HuH-7.5 (cell line): ENCODE data around the gene AGO3.
"Not testable (repeated sequence)": the region's sequence is repeated elsewhere in the genome, so short reads cannot be mapped to it uniquely, and the experiment has no call there.

Source experiments
- DNase-seq: peaks from one replicate; pipeline ENCODE4 v3.0.0; 2011; ENCODE audit warnings: low spot score

Gene AGO3

GRCh38 chr1:35930593-35931445 is at the start of gene AGO3:
AGO3 (plus strand) TSS chr1:35931105; CDS start chr1:35931427, 322 bp downstream.
- peak; percentile 70 for DNase-seq

DNA sequence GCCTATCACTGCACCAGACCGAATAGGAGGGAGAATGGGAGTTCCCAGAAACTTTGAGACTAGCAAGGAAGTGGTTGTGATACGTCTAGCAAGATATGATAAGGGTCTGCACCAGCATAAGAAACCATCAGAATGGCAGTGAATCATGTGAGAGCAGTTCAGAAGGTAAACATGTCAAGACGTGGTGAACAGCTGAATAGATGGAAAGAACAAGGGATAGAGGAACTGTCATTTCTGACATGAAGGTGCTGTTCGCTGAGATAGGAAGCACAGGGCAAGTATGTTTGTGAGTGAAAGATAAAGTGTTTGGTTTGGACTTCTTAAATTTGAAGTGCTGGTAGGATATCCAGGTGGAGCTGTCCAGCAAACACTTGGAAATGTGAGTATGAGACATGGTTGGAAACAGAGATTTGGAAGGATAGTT is 49.0 kb upstream of the AGO3 start:
- no peak for DNase-seq

- no peak for DNase-seq
Observed at GRCh38 chr1:35882586-35882944, 48.3 kb upstream of the AGO3 start.

GRCh38 chr1:35882945-35883634 is 47.8 kb upstream of the AGO3 start, which contains the start of gene AGO1:
AGO1 (plus strand) TSS chr1:35883209; CDS start chr1:35883422, 213 bp downstream.
- DNase-seq, result peak; percentile 94

DNA sequence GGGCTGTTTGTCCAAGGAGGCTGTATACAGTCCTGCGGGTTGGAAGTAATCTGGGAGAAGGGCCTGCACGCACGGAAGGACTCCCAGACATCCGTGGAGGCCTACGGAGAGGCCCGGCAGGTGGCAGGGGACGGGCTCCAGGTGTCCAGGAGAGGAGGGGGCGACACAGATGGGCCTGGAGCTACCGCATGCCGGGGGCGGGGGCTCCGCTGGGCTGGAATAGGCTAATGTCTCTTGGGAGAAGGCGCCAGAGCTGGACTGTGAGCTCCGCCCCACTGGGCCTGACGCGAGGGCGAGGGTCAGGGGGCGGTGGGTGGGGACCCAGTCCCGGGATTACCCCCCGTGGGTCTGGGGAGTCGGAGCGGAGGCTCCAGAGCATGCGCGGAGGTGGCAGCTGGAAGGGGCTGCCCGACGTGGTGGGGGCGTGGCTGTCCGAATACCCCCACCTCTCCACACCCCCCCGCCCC is 47.2 kb upstream of the AGO3 start:
- peak; percentile 46 for DNase-seq

DNA sequence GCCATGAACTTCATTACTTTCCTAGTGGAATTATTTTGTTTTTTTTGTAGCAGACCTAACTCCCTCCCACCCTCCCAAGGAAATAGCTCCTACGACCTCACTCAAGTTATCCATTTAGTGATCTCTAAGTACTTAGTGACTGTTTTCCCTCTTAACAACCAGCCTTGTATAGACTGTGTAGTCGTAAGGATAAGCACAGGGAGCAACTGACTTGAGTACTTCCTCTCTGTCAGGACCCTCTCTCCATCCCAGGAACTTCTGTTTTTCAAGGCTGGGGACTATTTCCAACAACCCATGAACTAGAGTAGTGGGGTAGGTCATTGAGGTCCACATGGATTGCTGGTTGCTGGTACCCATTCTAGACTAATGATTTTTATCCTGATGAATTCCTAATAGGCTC is 46.0 kb upstream of the AGO3 start:
- no peak for DNase-seq

DNA sequence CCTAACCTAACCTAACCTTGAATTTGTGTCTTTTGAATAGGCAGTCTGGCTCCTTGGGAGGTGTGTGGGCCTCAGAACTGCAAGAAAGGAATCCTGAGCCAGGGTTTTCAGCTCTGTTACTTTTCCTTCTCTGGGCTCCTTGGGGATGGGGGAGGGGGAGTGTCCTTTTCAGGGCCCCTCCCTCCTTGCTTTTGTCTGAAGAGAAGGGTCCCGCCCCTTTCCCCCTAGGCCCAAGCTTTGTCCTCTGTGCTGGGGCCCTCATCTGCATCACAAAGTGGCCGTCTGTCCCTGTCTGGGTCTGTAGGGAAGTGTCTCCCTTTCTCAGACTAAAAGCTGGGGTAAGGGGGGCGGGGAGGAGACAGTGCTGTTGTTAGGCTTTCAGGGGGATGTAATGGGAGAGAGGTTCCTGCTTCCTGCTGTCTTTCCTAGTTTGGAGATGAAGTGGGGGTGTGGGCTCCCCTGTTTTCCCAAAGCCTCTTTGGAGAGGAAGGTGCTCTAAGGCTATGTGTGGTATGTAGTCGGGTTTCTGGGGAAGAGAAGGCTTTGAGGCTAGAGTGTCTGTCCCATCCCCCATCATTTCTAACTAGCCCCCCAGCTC is 44.8 kb upstream of the AGO3 start:
- no peak for DNase-seq

- no peak for DNase-seq
Observed at GRCh38 chr1:35886577-35887431, 44.1 kb upstream of the AGO3 start.

DNA sequence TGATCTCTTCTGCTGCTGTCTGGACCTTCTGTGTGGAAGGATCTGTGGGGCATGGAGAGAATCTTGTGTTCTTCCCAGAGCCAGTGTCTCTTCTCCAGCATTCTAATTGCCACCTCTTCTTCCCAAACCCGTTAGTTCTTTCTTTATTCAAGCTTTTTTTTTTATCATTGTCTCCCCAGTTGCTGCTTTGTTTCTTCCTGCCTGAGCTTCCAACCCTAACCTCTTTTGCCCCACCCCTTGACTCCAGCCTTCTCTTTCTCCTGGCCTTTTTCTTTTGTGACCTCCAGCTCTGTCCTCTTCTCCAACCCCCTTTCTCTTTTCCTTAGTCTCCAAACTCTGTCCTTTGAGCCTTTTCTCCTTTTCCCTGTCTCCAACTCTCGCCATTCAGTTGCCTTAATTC is 43.4 kb upstream of the AGO3 start:
- DNase-seq, result no peak

GRCh38 chr1:35888255-35888654 is 42.6 kb upstream of the AGO3 start:
- DNase-seq, result no peak

DNA sequence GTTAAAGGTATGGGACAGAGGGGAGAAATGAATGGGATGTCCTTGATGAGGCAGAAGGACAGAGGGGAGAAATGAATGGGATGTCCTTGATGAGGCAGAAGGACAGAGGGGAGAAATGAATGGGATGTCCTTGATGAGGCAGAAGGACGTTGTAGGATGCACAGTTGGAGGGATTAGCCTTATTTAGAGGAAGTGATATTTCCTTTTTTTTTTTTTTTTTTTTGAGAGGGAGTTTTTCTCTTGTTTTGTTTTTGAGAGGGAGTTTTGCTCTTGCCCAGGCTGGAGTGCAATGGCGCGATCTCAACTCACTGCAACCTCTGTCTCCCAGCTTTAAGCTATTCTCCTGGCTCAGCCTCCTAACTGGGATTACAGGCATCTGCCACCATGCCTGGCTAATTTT is 41.9 kb upstream of the AGO3 start:
- DNase-seq, result not testable (repeated sequence)

DNA sequence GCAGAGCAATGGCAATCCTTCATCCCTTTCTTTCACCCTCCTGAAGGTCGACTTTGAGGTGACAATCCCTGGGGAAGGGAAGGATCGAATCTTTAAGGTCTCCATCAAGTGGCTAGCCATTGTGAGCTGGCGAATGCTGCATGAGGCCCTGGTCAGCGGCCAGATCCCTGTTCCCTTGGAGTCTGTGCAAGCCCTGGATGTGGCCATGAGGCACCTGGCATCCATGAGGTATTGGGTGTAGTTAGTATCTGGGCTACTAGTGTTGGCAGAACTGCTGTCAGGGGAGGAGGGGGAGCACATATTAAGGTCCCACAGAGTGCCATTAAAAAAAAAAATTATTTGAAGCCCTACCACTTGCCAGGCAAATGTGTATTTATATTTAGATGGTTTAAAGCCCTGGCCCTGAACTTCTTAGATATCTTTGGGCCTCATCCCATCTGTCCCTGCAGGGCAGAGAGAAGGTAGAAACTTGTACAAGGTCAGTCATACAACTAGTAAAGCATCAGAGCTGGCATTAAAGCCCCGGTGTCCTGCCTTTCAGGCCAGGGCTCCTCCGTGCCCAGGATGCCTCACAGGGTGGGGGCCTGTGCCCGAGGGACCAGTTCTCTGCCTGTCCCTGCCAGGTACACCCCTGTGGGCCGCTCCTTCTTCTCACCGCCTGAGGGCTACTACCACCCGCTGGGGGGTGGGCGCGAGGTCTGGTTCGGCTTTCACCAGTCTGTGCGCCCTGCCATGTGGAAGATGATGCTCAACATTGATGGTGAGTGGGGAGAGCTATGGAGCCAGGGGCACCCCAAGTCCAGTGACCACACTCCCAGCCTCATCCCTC is 37.6 kb upstream of the AGO3 start:
- no peak for DNase-seq

DNA sequence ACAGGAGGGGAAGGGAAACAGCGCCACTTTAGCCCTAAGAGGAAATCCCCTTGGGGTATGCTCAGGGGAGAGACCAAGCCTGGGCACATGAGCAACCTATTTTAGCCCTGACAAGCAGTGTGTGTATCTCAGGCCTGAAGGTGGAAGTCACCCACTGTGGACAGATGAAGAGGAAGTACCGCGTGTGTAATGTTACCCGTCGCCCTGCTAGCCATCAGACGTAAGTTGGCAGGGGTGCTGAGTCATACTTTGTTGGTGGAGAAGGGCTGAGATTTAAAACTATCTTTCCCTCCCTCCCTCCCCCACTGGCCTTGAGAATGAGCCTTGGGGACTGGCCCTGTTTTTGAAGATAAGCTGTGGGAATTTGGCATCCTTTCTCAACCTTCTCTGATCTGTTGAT is 36.7 kb upstream of the AGO3 start:
- no peak for DNase-seq

- no peak for DNase-seq
Observed at GRCh38 chr1:35894656-35895055, 36.2 kb upstream of the AGO3 start.

GRCh38 chr1:35899941-35900340 is 31.0 kb upstream of the AGO3 start:
- no peak for DNase-seq

- no peak for DNase-seq
Observed at GRCh38 chr1:35901235-35901634, 29.7 kb upstream of the AGO3 start.

- no peak for DNase-seq
Observed at GRCh38 chr1:35902671-35903070, 28.2 kb upstream of the AGO3 start.

DNA sequence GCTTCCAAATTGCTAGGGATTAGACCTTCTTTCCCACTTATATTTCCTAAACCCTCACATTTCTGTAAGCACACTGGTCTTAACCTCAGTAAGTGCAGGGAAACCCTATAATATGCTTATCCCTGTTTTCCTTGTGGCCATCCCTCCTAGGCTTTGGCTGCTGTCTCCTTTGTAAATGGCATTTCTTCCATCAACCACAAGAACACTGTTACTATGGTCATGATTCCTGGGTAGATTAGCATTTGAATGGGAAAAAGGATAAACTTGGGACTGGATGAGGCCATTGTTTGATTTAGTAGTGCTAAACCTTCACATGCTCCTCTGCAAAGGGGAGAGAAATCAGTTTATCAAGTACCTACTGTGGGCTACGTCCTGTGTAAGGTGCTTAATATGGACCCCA is 16.2 kb upstream of the AGO3 start:
- no peak for DNase-seq

GRCh38 chr1:35915693-35916092 is 15.2 kb upstream of the AGO3 start:
- DNase-seq, result no peak

DNA sequence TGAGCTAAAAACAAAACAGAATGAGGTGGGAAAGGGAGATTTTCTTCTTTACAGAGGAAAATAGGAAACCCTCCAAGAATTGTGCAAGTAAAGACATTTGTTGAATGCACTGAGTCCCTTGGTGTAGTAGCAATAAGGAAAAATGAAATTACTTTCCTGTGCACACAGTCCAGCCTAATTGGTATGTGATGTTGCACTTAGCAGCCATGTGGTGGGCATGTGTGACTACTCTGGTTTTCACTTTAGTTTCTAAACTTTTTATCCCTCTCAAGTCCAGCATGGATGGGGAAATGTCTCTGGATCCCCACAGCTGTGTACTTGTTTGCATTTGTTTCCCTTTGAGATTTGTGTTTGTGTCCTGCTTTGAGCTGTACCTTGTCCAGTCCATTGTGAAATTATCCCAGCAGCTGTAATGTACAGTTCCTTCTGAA is 7.1 kb upstream of the AGO3 start:
- DNase-seq, result no peak

- no peak for DNase-seq
Observed at GRCh38 chr1:35924838-35925237, 6.1 kb upstream of the AGO3 start.
